ENCODE results near the gene FAT1.

The FAT1 gene

GRCh38 chr4:186709517-186709916 is 14.1 kb downstream of the FAT1 start:
- H3K36me3 ChIP-seq (ENCODE audit: low read depth) = peaks cover 73% of the 10 kb centered on the region
- no peak for ATAC-seq (ENCODE audit: low read depth)

DNA sequence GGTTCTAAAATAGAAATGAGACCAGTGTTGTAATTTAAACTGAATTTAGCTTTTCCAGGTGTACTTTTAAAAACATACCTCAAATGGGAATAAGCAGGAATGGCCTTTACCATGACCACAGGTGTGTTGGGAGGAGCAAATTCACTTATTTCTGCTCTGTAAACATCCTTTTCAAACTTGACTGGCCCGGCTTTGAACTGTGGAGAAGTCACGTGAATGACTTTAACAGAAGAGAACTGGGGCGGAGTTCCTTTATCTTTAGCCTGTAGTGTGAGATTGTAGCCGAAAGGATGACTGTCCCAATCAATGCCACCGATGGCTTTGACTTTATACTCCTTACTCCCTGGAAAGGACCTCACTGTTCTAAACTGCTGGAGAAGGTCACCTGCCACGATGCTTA is 15.1 kb downstream of the FAT1 start:
- H3K27ac ChIP-seq (ENCODE audit: poor library complexity, severe bottlenecking) = no peak overlapping the region
- no peaks in the 10 kb centered on the region for H3K4me1 ChIP-seq (ENCODE audit: insufficient read depth, poor library complexity, severe bottlenecking)
- H3K27me3 ChIP-seq (ENCODE audit: insufficient read depth, poor library complexity, severe bottlenecking) = no peaks in the 10 kb centered on the region
- DNase-seq (ENCODE audit: low spot score) (no peak), ATAC-seq (ENCODE audit: low read depth) (no peak)
- H3K9me3 ChIP-seq (ENCODE audit: severe bottlenecking) = no peaks in the 10 kb centered on the region
- no peak overlapping the region for H3K4me3 ChIP-seq (ENCODE audit: severe bottlenecking)
- TF ChIP-seq, protein P1, sequence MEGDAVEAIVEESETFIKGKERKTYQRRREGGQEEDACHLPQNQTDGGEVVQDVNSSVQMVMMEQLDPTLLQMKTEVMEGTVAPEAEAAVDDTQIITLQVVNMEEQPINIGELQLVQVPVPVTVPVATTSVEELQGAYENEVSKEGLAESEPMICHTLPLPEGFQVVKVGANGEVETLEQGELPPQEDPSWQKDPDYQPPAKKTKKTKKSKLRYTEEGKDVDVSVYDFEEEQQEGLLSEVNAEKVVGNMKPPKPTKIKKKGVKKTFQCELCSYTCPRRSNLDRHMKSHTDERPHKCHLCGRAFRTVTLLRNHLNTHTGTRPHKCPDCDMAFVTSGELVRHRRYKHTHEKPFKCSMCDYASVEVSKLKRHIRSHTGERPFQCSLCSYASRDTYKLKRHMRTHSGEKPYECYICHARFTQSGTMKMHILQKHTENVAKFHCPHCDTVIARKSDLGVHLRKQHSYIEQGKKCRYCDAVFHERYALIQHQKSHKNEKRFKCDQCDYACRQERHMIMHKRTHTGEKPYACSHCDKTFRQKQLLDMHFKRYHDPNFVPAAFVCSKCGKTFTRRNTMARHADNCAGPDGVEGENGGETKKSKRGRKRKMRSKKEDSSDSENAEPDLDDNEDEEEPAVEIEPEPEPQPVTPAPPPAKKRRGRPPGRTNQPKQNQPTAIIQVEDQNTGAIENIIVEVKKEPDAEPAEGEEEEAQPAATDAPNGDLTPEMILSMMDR (IDR thresholded peaks at IDR 0.05; ENCODE audit: poor library complexity, severe bottlenecking) = no peak
- peaks cover 83% of the 10 kb centered on the region for H3K36me3 ChIP-seq (ENCODE audit: low read depth)

More at GRCh38 chr4:186709517-186709916, 14.1 kb downstream of the FAT1 start:
- no peak overlapping the region for H3K4me3 ChIP-seq (ENCODE audit: severe bottlenecking)
- no peaks in the 10 kb centered on the region for H3K9me3 ChIP-seq (ENCODE audit: severe bottlenecking)
- H3K4me1 ChIP-seq (ENCODE audit: insufficient read depth, poor library complexity, severe bottlenecking) = no peaks in the 10 kb centered on the region
- H3K27me3 ChIP-seq (ENCODE audit: insufficient read depth, poor library complexity, severe bottlenecking) = no peaks in the 10 kb centered on the region
- DNase-seq (ENCODE audit: low spot score) = no peak
- TF ChIP-seq, protein P1 (IDR thresholded peaks at IDR 0.05; ENCODE audit: poor library complexity, severe bottlenecking) = no peak
- H3K27ac ChIP-seq (ENCODE audit: poor library complexity, severe bottlenecking) = no peak overlapping the region

DNA sequence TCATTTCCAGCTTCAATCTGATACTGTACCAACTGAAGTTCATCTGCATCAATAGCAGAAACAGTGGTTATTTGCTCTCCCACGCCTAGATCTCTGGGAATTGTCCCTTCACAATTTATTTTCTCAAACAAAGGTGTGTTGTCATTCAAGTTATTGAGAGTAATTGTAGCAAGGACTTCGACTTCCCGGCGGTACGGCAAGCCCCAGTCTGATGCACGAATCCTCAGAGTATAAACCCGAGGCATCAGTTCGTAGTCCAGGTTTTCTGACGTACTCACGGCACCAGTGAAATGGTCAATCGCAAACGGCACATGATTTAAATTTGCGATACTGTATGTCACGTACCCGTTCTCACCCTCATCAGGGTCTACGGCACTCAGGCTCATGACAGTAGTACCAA is 15.7 kb downstream of the FAT1 start:
- peaks cover 89% of the 10 kb centered on the region for H3K36me3 ChIP-seq (ENCODE audit: low read depth)
- no peak overlapping the region for H3K27ac ChIP-seq (ENCODE audit: poor library complexity, severe bottlenecking)
- H3K9me3 ChIP-seq (ENCODE audit: severe bottlenecking) = no peaks in the 10 kb centered on the region
- no peak for DNase-seq (ENCODE audit: low spot score)
- no peaks in the 10 kb centered on the region for H3K4me1 ChIP-seq (ENCODE audit: insufficient read depth, poor library complexity, severe bottlenecking)
- TF ChIP-seq, protein P1 (IDR thresholded peaks at IDR 0.05; ENCODE audit: poor library complexity, severe bottlenecking) = no peak
- no peak overlapping the region for H3K4me3 ChIP-seq (ENCODE audit: severe bottlenecking)
- H3K27me3 ChIP-seq (ENCODE audit: insufficient read depth, poor library complexity, severe bottlenecking) = no peaks in the 10 kb centered on the region
- no peak for ATAC-seq (ENCODE audit: low read depth)

DNA sequence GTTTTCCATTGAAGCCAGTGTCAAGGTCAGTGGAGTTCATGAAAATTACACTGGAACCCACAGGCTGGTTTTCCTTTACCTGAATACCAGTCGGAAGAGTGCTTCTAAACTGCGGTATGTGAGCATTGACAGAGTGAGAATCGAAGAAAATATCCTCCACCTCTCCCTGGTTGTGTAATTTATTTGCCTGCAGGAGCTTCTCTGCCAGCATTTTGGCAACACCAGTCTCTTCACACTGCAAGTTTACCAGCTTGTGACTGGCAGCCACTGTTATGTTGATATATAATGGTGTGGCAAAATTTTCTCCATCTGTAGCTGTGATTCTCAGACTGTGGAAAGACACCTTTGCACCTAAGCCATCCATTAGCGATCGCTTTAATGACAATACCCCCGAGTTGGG is 16.1 kb downstream of the FAT1 start:
- Histone ChIP-seq H3K9me3 (ENCODE audit: severe bottlenecking) (no peaks in the 10 kb centered on the region), H3K4me1 (ENCODE audit: insufficient read depth, poor library complexity, severe bottlenecking) (no peaks in the 10 kb centered on the region), H3K27me3 (ENCODE audit: insufficient read depth, poor library complexity, severe bottlenecking) (no peaks in the 10 kb centered on the region), H3K36me3 (ENCODE audit: low read depth) (peaks cover 93% of the 10 kb centered on the region), H3K27ac (ENCODE audit: poor library complexity, severe bottlenecking) (no peak overlapping the region), H3K4me3 (ENCODE audit: severe bottlenecking) (no peak overlapping the region)
- ATAC-seq (ENCODE audit: low read depth) (no peak), DNase-seq (ENCODE audit: low spot score) (no peak)
- TF ChIP-seq, protein P1 (IDR thresholded peaks at IDR 0.05; ENCODE audit: poor library complexity, severe bottlenecking) = no peak

DNA sequence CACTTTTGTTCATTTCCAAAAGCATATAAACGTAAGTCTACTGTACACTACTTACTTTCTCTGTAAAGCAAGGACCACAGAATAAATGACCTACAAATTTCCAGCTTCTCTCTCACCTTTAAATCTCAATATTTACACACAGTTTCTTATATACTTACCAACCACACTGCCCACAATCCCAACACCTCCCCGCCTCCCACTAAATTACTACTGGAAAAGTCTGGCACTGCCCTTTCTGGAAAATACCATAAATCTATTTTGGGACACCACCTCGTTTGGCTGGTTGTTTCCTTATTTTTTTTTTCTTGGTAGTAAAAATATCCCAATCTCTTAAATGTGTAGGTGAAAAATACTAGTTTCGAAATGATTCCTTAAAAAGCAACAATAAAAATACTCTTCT is 19.6 kb downstream of the FAT1 start:
- no peak for DNase-seq (ENCODE audit: low spot score)
- no peak overlapping the region for H3K4me3 ChIP-seq (ENCODE audit: severe bottlenecking)
- H3K4me1 ChIP-seq (ENCODE audit: insufficient read depth, poor library complexity, severe bottlenecking) = peaks cover 9% of the 10 kb centered on the region
- H3K9me3 ChIP-seq (ENCODE audit: severe bottlenecking) = no peaks in the 10 kb centered on the region
- H3K27me3 ChIP-seq (ENCODE audit: insufficient read depth, poor library complexity, severe bottlenecking) = no peaks in the 10 kb centered on the region
- peaks cover 96% of the 10 kb centered on the region for H3K36me3 ChIP-seq (ENCODE audit: low read depth)
- TF ChIP-seq, protein P1 (IDR thresholded peaks at IDR 0.05; ENCODE audit: poor library complexity, severe bottlenecking) = no peak
- no peak for ATAC-seq (ENCODE audit: low read depth)
- H3K27ac ChIP-seq (ENCODE audit: poor library complexity, severe bottlenecking) = no peak overlapping the region
